Measurements from ENCODE around the gene COPS7A.

The COPS7A gene

GRCh38 chr12:6772726-6773589 lies 49.1 kb downstream of the COPS7A start:
- no peak for TF ChIP-seq AEBP2 (tag by site-specific recombination; IDR thresholded peaks at IDR 0.05; ENCODE audit: borderline replicate concordance)
- TF ChIP-seq, protein P1, sequence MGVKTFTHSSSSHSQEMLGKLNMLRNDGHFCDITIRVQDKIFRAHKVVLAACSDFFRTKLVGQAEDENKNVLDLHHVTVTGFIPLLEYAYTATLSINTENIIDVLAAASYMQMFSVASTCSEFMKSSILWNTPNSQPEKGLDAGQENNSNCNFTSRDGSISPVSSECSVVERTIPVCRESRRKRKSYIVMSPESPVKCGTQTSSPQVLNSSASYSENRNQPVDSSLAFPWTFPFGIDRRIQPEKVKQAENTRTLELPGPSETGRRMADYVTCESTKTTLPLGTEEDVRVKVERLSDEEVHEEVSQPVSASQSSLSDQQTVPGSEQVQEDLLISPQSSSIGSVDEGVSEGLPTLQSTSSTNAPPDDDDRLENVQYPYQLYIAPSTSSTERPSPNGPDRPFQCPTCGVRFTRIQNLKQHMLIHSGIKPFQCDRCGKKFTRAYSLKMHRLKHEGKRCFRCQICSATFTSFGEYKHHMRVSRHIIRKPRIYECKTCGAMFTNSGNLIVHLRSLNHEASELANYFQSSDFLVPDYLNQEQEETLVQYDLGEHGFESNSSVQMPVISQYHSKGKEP (tag by site-specific recombination; IDR thresholded peaks at IDR 0.05): no peak
- Histone ChIP-seq H3K27ac (ENCODE audit: extremely low read depth, low read depth, low read length) (no peak overlapping the region), H3K4me3 (ENCODE audit: low read depth, low read length) (no peak overlapping the region), H3K4me1 (ENCODE audit: control insufficient read depth, insufficient read depth, low read length) (peaks cover 13% of the 10 kb centered on the region), H3K9me3 (ENCODE audit: control insufficient read depth, insufficient read depth, low read depth, low read length) (no peaks in the 10 kb centered on the region), H3K36me3 (ENCODE audit: control insufficient read depth in 2 of 2, insufficient read depth in 1 of 2, low read length in 2 of 2) (peaks cover 11 to 26% of the 10 kb centered on the region in 2 experiments; a peak in 2 of 3 replicates)
- ChIA-PET POLR2A (interaction anchor here (2.0 to 4.7 kb wide), 2 partner anchors 20 kb away, joined by 7 to 42 read pairs; partner anchors contain the start of gene MLF2), CTCF (interaction anchor here (0.7 to 0.9 kb wide), 2 partner anchors 19 to 374 kb away, joined by 4 to 5 read pairs; no protein-coding TSS in a partner anchor)

- ChIA-PET CTCF (interaction anchor here (0.7 to 6.3 kb wide), 3 partner anchors 20 to 373 kb away, joined by 3 to 93 read pairs (median 5); partner anchors contain the start of gene MLF2), POLR2A (interaction anchor here (2.0 kb wide), 1 partner anchor 21 kb away, joined by 7 read pairs; the partner anchor contains the start of gene MLF2)
- peaks cover 13% of the 10 kb centered on the region for H3K4me1 ChIP-seq (ENCODE audit: control insufficient read depth, insufficient read depth, low read length)
- H3K36me3 ChIP-seq (ENCODE audit: control insufficient read depth in 2 of 2, insufficient read depth in 1 of 2, low read length in 2 of 2): peaks cover 11 to 26% of the 10 kb centered on the region in 2 experiments; a peak in 2 of 3 replicates
- H3K9me3 ChIP-seq (ENCODE audit: control insufficient read depth, insufficient read depth, low read depth, low read length): no peaks in the 10 kb centered on the region
- no peak overlapping the region for H3K27ac ChIP-seq (ENCODE audit: extremely low read depth, low read depth, low read length)
- H3K4me3 ChIP-seq (ENCODE audit: low read depth, low read length): no peak overlapping the region
- TF ChIP-seq, protein P2, sequence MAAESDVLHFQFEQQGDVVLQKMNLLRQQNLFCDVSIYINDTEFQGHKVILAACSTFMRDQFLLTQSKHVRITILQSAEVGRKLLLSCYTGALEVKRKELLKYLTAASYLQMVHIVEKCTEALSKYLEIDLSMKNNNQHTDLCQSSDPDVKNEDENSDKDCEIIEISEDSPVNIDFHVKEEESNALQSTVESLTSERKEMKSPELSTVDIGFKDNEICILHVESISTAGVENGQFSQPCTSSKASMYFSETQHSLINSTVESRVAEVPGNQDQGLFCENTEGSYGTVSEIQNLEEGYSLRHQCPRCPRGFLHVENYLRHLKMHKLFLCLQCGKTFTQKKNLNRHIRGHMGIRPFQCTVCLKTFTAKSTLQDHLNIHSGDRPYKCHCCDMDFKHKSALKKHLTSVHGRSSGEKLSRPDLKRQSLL (tag by site-specific recombination; IDR thresholded peaks at IDR 0.05): no peak
- TF ChIP-seq ZFHX2 (tag by site-specific recombination; conservative IDR thresholded peaks at IDR 0.05) (0 out of 2 replicates have a peak, but pooled peaks have one; percentile 30), ZIC2 (tag by site-specific recombination; IDR thresholded peaks at IDR 0.05) (peak; percentile 29; the same call in 1 of the 2 replicates)
Observed at GRCh38 chr12:6773590-6774351, 49.9 kb downstream of the COPS7A start.

- Histone ChIP-seq H3K27ac (ENCODE audit: extremely low read depth, low read depth, low read length) (no peak overlapping the region), H3K36me3 (ENCODE audit: control insufficient read depth in 2 of 2, insufficient read depth in 1 of 2, low read length in 2 of 2) (peaks cover 9 to 22% of the 10 kb centered on the region in 2 experiments; a peak in 2 of 3 replicates), H3K4me1 (ENCODE audit: control insufficient read depth, insufficient read depth, low read length) (peaks cover 9% of the 10 kb centered on the region), H3K9me3 (ENCODE audit: control insufficient read depth, insufficient read depth, low read depth, low read length) (no peaks in the 10 kb centered on the region), H3K4me3 (ENCODE audit: low read depth, low read length) (no peak overlapping the region)
- ChIA-PET POLR2A (interaction anchor here (2.0 kb wide), 1 partner anchor 22 kb away, joined by 7 read pairs; the partner anchor contains the start of gene MLF2), CTCF (interaction anchor here (0.6 to 6.3 kb wide), 5 partner anchors 8 to 38 kb away, joined by 3 to 93 read pairs (median 3); partner anchors contain the start of gene MLF2)
- TF ChIP-seq, protein P3, sequence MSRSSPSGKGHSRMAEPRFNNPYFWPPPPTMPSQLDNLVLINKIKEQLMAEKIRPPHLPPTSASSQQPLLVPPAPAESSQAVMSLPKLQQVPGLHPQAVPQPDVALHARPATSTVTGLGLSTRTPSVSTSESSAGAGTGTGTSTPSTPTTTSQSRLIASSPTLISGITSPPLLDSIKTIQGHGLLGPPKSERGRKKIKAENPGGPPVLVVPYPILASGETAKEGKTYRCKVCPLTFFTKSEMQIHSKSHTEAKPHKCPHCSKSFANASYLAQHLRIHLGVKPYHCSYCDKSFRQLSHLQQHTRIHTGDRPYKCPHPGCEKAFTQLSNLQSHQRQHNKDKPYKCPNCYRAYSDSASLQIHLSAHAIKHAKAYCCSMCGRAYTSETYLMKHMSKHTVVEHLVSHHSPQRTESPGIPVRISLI (tag by site-specific recombination; IDR thresholded peaks at IDR 0.05): no peak
- TF ChIP-seq, protein P4, sequence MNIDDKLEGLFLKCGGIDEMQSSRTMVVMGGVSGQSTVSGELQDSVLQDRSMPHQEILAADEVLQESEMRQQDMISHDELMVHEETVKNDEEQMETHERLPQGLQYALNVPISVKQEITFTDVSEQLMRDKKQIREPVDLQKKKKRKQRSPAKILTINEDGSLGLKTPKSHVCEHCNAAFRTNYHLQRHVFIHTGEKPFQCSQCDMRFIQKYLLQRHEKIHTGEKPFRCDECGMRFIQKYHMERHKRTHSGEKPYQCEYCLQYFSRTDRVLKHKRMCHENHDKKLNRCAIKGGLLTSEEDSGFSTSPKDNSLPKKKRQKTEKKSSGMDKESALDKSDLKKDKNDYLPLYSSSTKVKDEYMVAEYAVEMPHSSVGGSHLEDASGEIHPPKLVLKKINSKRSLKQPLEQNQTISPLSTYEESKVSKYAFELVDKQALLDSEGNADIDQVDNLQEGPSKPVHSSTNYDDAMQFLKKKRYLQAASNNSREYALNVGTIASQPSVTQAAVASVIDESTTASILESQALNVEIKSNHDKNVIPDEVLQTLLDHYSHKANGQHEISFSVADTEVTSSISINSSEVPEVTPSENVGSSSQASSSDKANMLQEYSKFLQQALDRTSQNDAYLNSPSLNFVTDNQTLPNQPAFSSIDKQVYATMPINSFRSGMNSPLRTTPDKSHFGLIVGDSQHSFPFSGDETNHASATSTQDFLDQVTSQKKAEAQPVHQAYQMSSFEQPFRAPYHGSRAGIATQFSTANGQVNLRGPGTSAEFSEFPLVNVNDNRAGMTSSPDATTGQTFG (tag by site-specific recombination; IDR thresholded peaks at IDR 0.05; ENCODE audit: borderline replicate concordance): no peak
- TF ChIP-seq REST (tag by site-specific recombination; IDR thresholded peaks at IDR 0.05) (no peak), GLIS1 (tag by site-specific recombination; IDR thresholded peaks at IDR 0.05) (no peak), PBX3 (CRISPR knock-in tag; IDR thresholded peaks at IDR 0.05) (no peak), ZBTB17 (tag by site-specific recombination; IDR thresholded peaks at IDR 0.05) (no peak), ZNF555 (tag by site-specific recombination; conservative IDR thresholded peaks at IDR 0.05) (no peak)
Observed at GRCh38 chr12:6774499-6775062, 50.7 kb downstream of the COPS7A start.
